GM12892 (cell line): Measurements from ENCODE around the gene LRRC8C.

Source experiments
- DNase-seq: peaks from one replicate; pipeline ENCODE4 v3.0.0; 2011; ENCODE audit not compliant: insufficient read length
- FAIRE-seq: peaks from 2 replicates; lab custom pipeline; 2011; peaks lifted over from hg19 to GRCh38; lab: Jason Lieb, UNC
- POLR2A ChIP-seq: IDR thresholded peaks from 2 replicates; pipeline ENCODE4 v1.6.1; 2011; ENCODE audit warnings: low read depth, low read length, control low read depth
- POLR2AphosphoS5 ChIP-seq: IDR thresholded peaks from 2 replicates; pipeline ENCODE4 v1.6.1; 2011; ENCODE audit warnings: low read depth, low read length, control low read depth
- TAF1 ChIP-seq: IDR thresholded peaks from 2 replicates; pipeline ENCODE4 v1.6.1; 2011; ENCODE audit warnings: low read depth, mild to moderate bottlenecking, control low read depth, low read length, borderline replicate concordance

Gene LRRC8C

GRCh38 chr1:89720839-89721238, 87.9 kb downstream of the LRRC8C start:
- DNase-seq = no peak
- FAIRE-seq = no peak
- no peak for TF ChIP-seq POLR2AphosphoS5
- TF ChIP-seq POLR2A = no peak
- no peak for TF ChIP-seq TAF1

DNA sequence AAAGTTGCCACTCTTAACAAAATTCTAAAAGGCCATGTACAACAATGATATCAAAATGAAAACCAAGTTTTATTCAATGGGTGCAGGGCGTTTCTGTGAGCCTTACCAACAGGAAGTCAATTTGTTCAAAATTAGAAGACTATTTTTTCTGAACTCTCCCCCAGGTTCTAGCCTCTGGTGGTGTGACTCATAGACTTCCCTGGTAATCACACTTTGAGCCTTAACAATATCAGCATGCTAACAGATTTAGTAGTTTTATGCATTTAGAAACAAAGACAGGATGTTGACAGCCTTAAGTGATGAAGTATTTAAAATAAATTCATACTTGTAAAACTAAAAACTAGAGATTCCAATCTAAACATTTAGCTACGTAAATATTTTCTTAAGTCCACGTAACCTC, 88.4 kb downstream of the LRRC8C start:
- no peak for TF ChIP-seq POLR2A
- no peak for TF ChIP-seq TAF1
- TF ChIP-seq POLR2AphosphoS5 = no peak
- FAIRE-seq (no peak), DNase-seq (no peak)

- no peak for FAIRE-seq
- DNase-seq = no peak
- no peak for TF ChIP-seq POLR2AphosphoS5
- TF ChIP-seq TAF1 = no peak
Observed at GRCh38 chr1:89723144-89723543, 90.2 kb downstream of the LRRC8C start.

DNA sequence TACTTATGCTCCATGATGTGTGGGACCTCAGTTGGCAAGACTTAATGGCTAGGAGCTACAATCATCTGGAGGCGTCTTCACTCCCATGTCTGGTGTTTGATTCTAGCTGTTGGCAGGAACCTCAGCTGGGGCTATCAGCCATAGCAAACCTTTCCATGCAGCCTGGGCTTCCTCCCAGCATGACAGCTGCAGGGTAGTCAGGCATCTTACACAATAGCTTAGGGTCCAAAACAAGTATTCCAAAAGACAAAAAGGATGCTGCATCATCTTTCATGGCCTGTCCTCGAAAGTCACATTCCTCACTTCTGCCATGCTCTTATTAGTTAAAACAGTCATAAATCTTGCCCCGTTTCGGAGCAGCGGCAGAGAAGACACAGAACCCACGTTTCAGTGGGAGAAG, 90.9 kb downstream of the LRRC8C start:
- TF ChIP-seq POLR2A = no peak
- TF ChIP-seq POLR2AphosphoS5 = no peak
- no peak for TF ChIP-seq TAF1
- DNase-seq (no peak), FAIRE-seq (no peak)

GRCh38 chr1:89724369-89725010, 91.6 kb downstream of the LRRC8C start:
- DNase-seq = no peak
- no peak for TF ChIP-seq POLR2A
- TF ChIP-seq TAF1 = no peak
- no peak for TF ChIP-seq POLR2AphosphoS5
- no peak for FAIRE-seq

- FAIRE-seq (no peak), DNase-seq (no peak)
- TF ChIP-seq TAF1 (no peak), POLR2A (no peak), POLR2AphosphoS5 (no peak)
Observed at GRCh38 chr1:89725011-89725370, 92.1 kb downstream of the LRRC8C start.

DNA sequence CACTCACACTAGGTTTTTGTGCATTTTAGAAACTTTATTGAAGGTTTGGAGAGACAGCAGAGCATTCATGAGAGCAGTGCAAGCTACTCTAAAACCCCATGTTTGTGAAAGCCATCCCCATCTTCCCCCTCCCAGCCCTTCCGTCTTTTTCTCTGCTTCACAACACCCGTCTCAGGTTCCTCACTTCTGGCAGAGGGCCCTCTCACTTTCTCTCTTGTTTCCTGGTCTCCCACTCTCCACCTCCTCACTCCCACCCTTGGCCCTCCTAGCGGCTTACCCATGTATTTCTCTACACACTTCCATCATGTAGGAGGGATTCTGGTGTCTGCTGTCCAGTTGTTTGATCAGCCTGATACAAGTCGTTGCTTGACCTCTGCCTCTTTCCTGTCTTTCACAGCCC, 92.7 kb downstream of the LRRC8C start:
- no peak for TF ChIP-seq TAF1
- no peak for TF ChIP-seq POLR2AphosphoS5
- no peak for TF ChIP-seq POLR2A
- DNase-seq (no peak), FAIRE-seq (no peak)

DNA sequence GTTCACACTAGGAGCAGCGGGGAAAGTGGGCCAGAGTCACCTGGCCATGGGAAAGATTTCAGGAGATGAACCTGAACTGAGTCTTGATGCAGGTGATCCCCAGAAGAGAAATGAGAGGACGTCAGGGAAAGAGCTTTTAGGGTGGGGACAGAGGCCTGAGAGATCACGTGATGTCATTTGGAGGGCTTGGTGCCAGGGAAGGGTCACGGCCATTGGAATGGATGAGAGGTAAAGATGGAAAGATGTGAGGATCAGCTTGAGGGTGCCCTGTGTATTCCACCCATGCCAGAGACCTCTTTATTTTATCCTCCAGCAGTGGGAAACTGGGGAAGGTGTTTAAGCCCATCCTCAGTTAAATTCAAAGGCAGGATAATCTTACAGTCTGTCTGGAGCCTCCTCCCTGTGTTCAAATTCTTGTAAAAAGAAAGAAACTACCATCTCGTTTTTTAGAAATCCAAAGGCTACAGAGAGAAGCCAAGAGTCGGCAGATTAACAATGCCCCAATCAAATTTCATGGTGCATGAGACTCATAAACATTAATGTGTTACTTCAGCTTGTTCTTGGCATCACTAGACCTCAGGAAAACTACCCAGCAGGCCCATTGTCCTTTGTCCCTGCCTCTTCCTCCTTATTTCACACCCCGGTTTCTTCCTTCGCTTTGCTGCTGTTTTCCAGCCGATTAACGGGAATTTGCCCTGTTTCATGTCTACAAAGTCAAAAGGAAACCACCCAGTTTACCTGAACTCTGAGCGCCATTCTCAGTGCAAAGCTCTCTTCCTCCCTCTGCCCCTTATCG, 94.8 kb downstream of the LRRC8C start:
- FAIRE-seq = no peak
- no peak for DNase-seq
- TF ChIP-seq TAF1 (no peak), POLR2AphosphoS5 (no peak), POLR2A (no peak)

- no peak for FAIRE-seq
- no peak for DNase-seq
- TF ChIP-seq TAF1 (no peak), POLR2A (no peak), POLR2AphosphoS5 (no peak)
Observed at GRCh38 chr1:89728381-89728780, 95.5 kb downstream of the LRRC8C start.

- TF ChIP-seq TAF1 = no peak
- DNase-seq (no peak), FAIRE-seq (no peak)
Observed at GRCh38 chr1:89732206-89732605, 99.3 kb downstream of the LRRC8C start.

GRCh38 chr1:89732643-89733222, 99.8 kb downstream of the LRRC8C start:
- FAIRE-seq = no peak

DNA sequence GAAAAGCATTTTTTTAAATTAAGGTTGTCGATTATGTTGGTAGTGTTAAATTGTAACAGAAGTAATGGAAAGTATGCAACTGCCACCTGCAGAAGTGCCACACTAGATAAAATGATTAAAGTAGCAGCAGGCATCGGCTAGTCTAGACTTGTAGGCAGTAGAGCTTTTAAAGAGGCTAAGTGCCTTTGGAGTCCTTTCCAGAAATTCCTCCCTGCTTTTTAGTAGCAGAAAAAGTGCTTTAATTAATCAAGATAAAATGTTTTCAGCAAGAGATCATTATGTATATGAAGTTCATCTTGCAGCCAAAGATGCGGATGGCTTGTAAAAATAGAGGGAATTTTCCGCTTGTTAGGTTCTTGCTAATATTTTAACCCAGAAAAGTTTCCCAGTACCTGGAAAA, 100.8 kb downstream of the LRRC8C start:
- FAIRE-seq = no peak
- DNase-seq = no peak
- no peak for TF ChIP-seq POLR2A
- no peak for TF ChIP-seq TAF1

More at GRCh38 chr1:89732643-89733222, 99.8 kb downstream of the LRRC8C start:
- DNase-seq = no peak
- TF ChIP-seq POLR2AphosphoS5 = no peak
- TF ChIP-seq TAF1 = no peak
- no peak for TF ChIP-seq POLR2A
